Measurements from ENCODE around the gene GJA4. TPM values are rescaled to one million over a fixed set of nuclear protein-coding genes. Genes with fewer than 3 reads are reported as not detected.

Gene GJA4
- total and polyA plus RNA-seq, 2 experiments from 2014 or later, result 2.5 to 3.7 TPM

- Histone ChIP-seq H3K36me3 (replicated peaks; ENCODE audit: insufficient read depth, low read depth) (no peaks in the 10 kb centered on the region), H4K20me1 (ENCODE audit: insufficient read depth, poor library complexity, severe bottlenecking) (no peaks in the 10 kb centered on the region), H3K27ac (no peak overlapping the region), H2AFZ (no peak overlapping the region), H3K4me3 (no peak overlapping the region), H3K4me1 (ENCODE audit: insufficient read depth) (peaks cover 10% of the 10 kb centered on the region), H3K9me2 (replicated peaks; ENCODE audit: insufficient read depth) (no peaks in the 10 kb centered on the region), H3K79me2 (no peaks in the 10 kb centered on the region), H3K4me2 (no peak overlapping the region), H3K27me3 (no peaks in the 10 kb centered on the region), H3K9me3 (ENCODE audit: low read depth) (no peaks in the 10 kb centered on the region)
- 78% methylated on average over 5 of the region's 5 CpGs for WGBS (ENCODE audit: low lambda C conversion rate, missing lambda C conversion rate)
- TF ChIP-seq CTCF (IDR thresholded peaks at IDR 0.05; ENCODE audit: poor library complexity), result no peak
- no peak for TF ChIP-seq EZH2phosphoT487 (IDR thresholded peaks at IDR 0.05; ENCODE audit: low read depth, severe bottlenecking, unreplicated experiment)
- no peak for TF ChIP-seq EZH2 (IDR thresholded peaks at IDR 0.05; ENCODE audit: borderline replicate concordance)
- DNase-seq (ENCODE audit: low spot score), result no peak
Observed at GRCh38 chr1:34745666-34746065, 47.1 kb upstream of the GJA4 start.

- WGBS (ENCODE audit: low lambda C conversion rate, missing lambda C conversion rate), result 94% methylated on average over 4 of the region's 4 CpGs
- Histone ChIP-seq H3K79me2 (no peaks in the 10 kb centered on the region), H3K9me2 (replicated peaks; ENCODE audit: insufficient read depth) (no peaks in the 10 kb centered on the region), H4K20me1 (ENCODE audit: insufficient read depth, poor library complexity, severe bottlenecking) (no peaks in the 10 kb centered on the region), H3K4me3 (no peak overlapping the region), H3K36me3 (replicated peaks; ENCODE audit: insufficient read depth, low read depth) (no peaks in the 10 kb centered on the region), H3K9me3 (ENCODE audit: low read depth) (no peaks in the 10 kb centered on the region), H3K27ac (no peak overlapping the region), H3K27me3 (no peaks in the 10 kb centered on the region), H3K4me1 (ENCODE audit: insufficient read depth) (peaks cover 10% of the 10 kb centered on the region), H2AFZ (no peak overlapping the region), H3K4me2 (no peak overlapping the region)
- TF ChIP-seq EZH2phosphoT487 (IDR thresholded peaks at IDR 0.05; ENCODE audit: low read depth, severe bottlenecking, unreplicated experiment), result no peak
- TF ChIP-seq EZH2 (IDR thresholded peaks at IDR 0.05; ENCODE audit: borderline replicate concordance), result no peak
- no peak for TF ChIP-seq CTCF (IDR thresholded peaks at IDR 0.05; ENCODE audit: poor library complexity)
- no peak for DNase-seq (ENCODE audit: low spot score)
Observed at GRCh38 chr1:34746101-34746500, 46.7 kb upstream of the GJA4 start.

GRCh38 chr1:34746785-34747637, 45.8 kb upstream of the GJA4 start:
- H3K9me2 ChIP-seq (replicated peaks; ENCODE audit: insufficient read depth), result no peaks in the 10 kb centered on the region
- WGBS (ENCODE audit: low lambda C conversion rate, missing lambda C conversion rate), result 89% methylated on average over 18 of the region's 18 CpGs
- no peaks in the 10 kb centered on the region for H3K79me2 ChIP-seq
- no peak for DNase-seq (ENCODE audit: low spot score)
- H4K20me1 ChIP-seq (ENCODE audit: insufficient read depth, poor library complexity, severe bottlenecking), result no peaks in the 10 kb centered on the region
- no peaks in the 10 kb centered on the region for H3K9me3 ChIP-seq (ENCODE audit: low read depth)
- H3K4me1 ChIP-seq (ENCODE audit: insufficient read depth), result peaks cover 6% of the 10 kb centered on the region
- H3K27ac ChIP-seq, result no peak overlapping the region
- no peak overlapping the region for H3K4me3 ChIP-seq
- no peaks in the 10 kb centered on the region for H3K27me3 ChIP-seq
- TF ChIP-seq EZH2phosphoT487 (IDR thresholded peaks at IDR 0.05; ENCODE audit: low read depth, severe bottlenecking, unreplicated experiment) (no peak), CTCF (IDR thresholded peaks at IDR 0.05; ENCODE audit: poor library complexity) (no peak), EZH2 (IDR thresholded peaks at IDR 0.05; ENCODE audit: borderline replicate concordance) (no peak)
- H3K4me2 ChIP-seq, result no peak overlapping the region
- no peak overlapping the region for H2AFZ ChIP-seq
- H3K36me3 ChIP-seq (replicated peaks; ENCODE audit: insufficient read depth, low read depth), result no peaks in the 10 kb centered on the region
